ENCODE results near the gene ADAMTSL4.
A peak's percentile ranks its signal among the peaks of the same experiment; 100 is the strongest.

The ADAMTSL4 gene

DNA sequence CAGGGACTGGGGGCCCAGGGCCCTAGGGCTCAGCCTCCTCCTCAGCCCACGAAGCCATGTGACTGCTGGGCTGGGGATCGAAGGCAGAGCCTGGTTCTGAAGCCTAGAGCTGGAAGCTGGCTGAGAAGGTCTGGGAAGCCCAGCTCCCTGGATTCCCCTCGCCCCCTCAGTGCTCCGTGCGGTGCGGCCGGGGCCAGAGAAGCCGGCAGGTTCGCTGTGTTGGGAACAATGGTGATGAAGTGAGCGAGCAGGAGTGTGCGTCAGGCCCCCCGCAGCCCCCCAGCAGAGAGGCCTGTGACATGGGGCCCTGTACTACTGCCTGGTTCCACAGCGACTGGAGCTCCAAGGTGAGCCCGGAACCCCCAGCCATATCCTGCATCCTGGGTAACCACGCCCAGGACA is 9.1 kb downstream of the ADAMTSL4 start:
- Histone ChIP-seq H3K27me3 (replicated peaks; ENCODE audit: control insufficient read depth, insufficient read depth, low read length) (no peaks in the 10 kb centered on the region), H3K36me3 (ENCODE audit: control insufficient read depth, insufficient read depth, low read length) (no peaks in the 10 kb centered on the region), H3K4me3 (replicated peaks; ENCODE audit: low read depth, low read length) (no peak overlapping the region)
- no peak for TF ChIP-seq CTCF (IDR thresholded peaks at IDR 0.05; ENCODE audit: insufficient read depth, low read length, poor library complexity, severe bottlenecking)
- DNase-seq (ENCODE audit: extremely low read depth, insufficient read length), result no peak

GRCh38 chr1:150558761-150559655 is 9.8 kb downstream of the ADAMTSL4 start:
- DNase-seq (ENCODE audit: extremely low read depth, insufficient read length), result no peak
- no peaks in the 10 kb centered on the region for H3K36me3 ChIP-seq (ENCODE audit: control insufficient read depth, insufficient read depth, low read length)
- no peak for TF ChIP-seq CTCF (IDR thresholded peaks at IDR 0.05; ENCODE audit: insufficient read depth, low read length, poor library complexity, severe bottlenecking)
- H3K4me3 ChIP-seq (replicated peaks; ENCODE audit: low read depth, low read length), result no peak overlapping the region
- no peaks in the 10 kb centered on the region for H3K27me3 ChIP-seq (replicated peaks; ENCODE audit: control insufficient read depth, insufficient read depth, low read length)

DNA sequence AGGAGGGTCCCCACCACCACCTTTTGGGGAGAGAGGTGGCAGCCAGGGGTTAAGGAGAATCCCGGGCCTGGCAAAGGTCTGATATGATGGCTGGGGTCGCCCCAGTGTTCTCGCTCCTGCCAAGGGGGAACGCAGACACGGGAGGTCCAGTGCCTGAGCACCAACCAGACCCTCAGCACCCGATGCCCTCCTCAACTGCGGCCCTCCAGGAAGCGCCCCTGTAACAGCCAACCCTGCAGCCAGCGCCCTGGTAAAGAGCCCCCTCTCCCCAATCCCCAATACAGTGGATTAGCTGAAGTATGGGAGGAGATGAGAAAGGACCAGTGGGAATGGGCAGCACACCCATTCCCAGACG is 10.4 kb downstream of the ADAMTSL4 start:
- no peaks in the 10 kb centered on the region for H3K27me3 ChIP-seq (replicated peaks; ENCODE audit: control insufficient read depth, insufficient read depth, low read length)
- H3K4me3 ChIP-seq (replicated peaks; ENCODE audit: low read depth, low read length), result no peak overlapping the region
- no peak for TF ChIP-seq CTCF (IDR thresholded peaks at IDR 0.05; ENCODE audit: insufficient read depth, low read length, poor library complexity, severe bottlenecking)
- DNase-seq (ENCODE audit: extremely low read depth, insufficient read length), result no peak
- H3K36me3 ChIP-seq (ENCODE audit: control insufficient read depth, insufficient read depth, low read length), result no peaks in the 10 kb centered on the region

- TF ChIP-seq CTCF (IDR thresholded peaks at IDR 0.05; ENCODE audit: insufficient read depth, low read length, poor library complexity, severe bottlenecking), result peak; percentile 94
- Histone ChIP-seq H3K36me3 (ENCODE audit: control insufficient read depth, insufficient read depth, low read length) (no peaks in the 10 kb centered on the region), H3K27me3 (replicated peaks; ENCODE audit: control insufficient read depth, insufficient read depth, low read length) (no peaks in the 10 kb centered on the region), H3K4me3 (replicated peaks; ENCODE audit: low read depth, low read length) (no peak overlapping the region)
- DNase-seq (ENCODE audit: extremely low read depth, insufficient read length), result peak; percentile 70
Observed at GRCh38 chr1:150560011-150560438, 10.8 kb downstream of the ADAMTSL4 start.

DNA sequence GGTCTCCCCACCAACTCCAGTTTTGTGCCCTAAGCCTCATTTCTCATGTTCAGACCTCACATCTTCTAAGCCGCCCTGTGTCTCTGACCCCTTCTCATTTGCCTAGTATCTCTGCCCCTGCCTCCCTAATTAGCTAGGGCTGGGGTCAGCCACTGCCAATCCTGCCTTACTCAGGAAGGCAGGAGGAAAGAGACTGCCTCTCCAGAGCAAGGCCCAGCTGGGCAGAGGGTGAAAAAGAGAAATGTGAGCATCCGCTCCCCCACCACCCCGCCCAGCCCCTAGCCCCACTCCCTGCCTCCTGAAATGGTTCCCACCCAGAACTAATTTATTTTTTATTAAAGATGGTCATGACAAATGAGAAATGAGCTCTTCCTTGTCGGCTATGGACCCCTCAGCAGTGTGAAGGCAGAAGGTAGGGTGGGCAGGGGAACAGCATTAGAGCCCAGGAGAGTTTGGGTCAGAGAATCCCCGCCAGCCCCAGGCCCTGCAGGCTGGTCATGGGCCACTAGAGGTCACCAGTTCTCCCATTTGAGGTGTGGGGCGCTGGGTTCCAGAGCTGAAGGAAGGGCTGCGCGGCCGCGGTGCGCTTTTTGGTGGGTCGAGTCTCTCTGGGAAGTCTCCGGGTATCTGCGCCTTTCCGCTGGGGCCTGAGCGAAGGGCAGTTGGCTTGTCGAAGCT is 11.5 kb downstream of the ADAMTSL4 start:
- peak overlapping the region; percentile 68 for H3K4me3 ChIP-seq (replicated peaks; ENCODE audit: low read depth, low read length)
- H3K36me3 ChIP-seq (ENCODE audit: control insufficient read depth, insufficient read depth, low read length), result no peaks in the 10 kb centered on the region
- peak; percentile 96 for TF ChIP-seq CTCF (IDR thresholded peaks at IDR 0.05; ENCODE audit: insufficient read depth, low read length, poor library complexity, severe bottlenecking)
- H3K27me3 ChIP-seq (replicated peaks; ENCODE audit: control insufficient read depth, insufficient read depth, low read length), result no peaks in the 10 kb centered on the region
- no peak for DNase-seq (ENCODE audit: extremely low read depth, insufficient read length)

Measured in GM06990 (cell line).